Panc1 (cell line): ENCODE results near the gene MED13L.

Experiments used
- POLR2AphosphoS5 ChIP-seq: IDR thresholded peaks from 2 replicates; pipeline ENCODE4 v1.6.1; 2012; ENCODE audit warnings: mild to moderate bottlenecking, low read depth, low read length, moderate library complexity
- TF ChIP-seq, protein P1 (sequence below): fragments of 450-650 bp; IDR thresholded peaks from 2 replicates; pipeline ENCODE4 v1.5.1; 2017; ENCODE audit warnings: mild to moderate bottlenecking
- TF ChIP-seq, protein P2 (sequence below), 2 experiments: IDR thresholded peaks; 2 replicates each; pipeline ENCODE4 v1.6.1; 2011 to 2012; ENCODE audit warnings: low read depth in 2 of 2, control low read depth in 1 of 2, low read length in 1 of 2, mild to moderate bottlenecking in 1 of 2, moderate library complexity in 1 of 2; ENCODE audit not compliant: insufficient read depth in 1 of 2

DNA sequence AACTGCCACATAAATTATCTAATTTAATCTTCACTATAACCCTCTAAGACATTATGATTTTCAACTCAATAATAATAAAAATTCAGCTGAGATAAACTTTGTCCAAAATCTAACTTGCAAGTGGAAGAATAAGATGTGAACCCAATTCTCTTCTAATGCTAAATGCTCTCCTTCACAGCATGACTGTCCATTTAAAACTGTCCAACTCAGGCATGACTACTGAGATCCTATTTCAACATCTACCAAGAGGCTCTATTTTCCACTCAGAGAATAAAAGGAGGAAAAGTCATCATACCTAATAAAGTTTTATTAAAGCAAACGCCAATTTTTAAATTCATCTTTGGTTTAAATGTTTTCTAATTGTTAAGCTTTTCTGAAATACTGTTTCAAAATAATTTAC lies 183.6 kb downstream of the MED13L start:
- TF ChIP-seq, protein P1, sequence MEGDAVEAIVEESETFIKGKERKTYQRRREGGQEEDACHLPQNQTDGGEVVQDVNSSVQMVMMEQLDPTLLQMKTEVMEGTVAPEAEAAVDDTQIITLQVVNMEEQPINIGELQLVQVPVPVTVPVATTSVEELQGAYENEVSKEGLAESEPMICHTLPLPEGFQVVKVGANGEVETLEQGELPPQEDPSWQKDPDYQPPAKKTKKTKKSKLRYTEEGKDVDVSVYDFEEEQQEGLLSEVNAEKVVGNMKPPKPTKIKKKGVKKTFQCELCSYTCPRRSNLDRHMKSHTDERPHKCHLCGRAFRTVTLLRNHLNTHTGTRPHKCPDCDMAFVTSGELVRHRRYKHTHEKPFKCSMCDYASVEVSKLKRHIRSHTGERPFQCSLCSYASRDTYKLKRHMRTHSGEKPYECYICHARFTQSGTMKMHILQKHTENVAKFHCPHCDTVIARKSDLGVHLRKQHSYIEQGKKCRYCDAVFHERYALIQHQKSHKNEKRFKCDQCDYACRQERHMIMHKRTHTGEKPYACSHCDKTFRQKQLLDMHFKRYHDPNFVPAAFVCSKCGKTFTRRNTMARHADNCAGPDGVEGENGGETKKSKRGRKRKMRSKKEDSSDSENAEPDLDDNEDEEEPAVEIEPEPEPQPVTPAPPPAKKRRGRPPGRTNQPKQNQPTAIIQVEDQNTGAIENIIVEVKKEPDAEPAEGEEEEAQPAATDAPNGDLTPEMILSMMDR: no peak
- TF ChIP-seq POLR2AphosphoS5: no peak
- TF ChIP-seq, protein P2, sequence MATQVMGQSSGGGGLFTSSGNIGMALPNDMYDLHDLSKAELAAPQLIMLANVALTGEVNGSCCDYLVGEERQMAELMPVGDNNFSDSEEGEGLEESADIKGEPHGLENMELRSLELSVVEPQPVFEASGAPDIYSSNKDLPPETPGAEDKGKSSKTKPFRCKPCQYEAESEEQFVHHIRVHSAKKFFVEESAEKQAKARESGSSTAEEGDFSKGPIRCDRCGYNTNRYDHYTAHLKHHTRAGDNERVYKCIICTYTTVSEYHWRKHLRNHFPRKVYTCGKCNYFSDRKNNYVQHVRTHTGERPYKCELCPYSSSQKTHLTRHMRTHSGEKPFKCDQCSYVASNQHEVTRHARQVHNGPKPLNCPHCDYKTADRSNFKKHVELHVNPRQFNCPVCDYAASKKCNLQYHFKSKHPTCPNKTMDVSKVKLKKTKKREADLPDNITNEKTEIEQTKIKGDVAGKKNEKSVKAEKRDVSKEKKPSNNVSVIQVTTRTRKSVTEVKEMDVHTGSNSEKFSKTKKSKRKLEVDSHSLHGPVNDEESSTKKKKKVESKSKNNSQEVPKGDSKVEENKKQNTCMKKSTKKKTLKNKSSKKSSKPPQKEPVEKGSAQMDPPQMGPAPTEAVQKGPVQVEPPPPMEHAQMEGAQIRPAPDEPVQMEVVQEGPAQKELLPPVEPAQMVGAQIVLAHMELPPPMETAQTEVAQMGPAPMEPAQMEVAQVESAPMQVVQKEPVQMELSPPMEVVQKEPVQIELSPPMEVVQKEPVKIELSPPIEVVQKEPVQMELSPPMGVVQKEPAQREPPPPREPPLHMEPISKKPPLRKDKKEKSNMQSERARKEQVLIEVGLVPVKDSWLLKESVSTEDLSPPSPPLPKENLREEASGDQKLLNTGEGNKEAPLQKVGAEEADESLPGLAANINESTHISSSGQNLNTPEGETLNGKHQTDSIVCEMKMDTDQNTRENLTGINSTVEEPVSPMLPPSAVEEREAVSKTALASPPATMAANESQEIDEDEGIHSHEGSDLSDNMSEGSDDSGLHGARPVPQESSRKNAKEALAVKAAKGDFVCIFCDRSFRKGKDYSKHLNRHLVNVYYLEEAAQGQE (IDR thresholded peaks at IDR 0.05; ENCODE audit: insufficient read depth in 1 of 2, low read depth in 2 of 2, low read length in 1 of 2): no peak
